OCI-LY3 (cell line): ENCODE measurements around the gene STK32B.

Experiments used
- EZH2phosphoT487 ChIP-seq: fragments of 200-600 bp; shearing (Covaris generic); IDR thresholded peaks from 2 replicates; pipeline ENCODE4 v1.6.1; 2018; ENCODE audit warnings: antibody characterized with exemption, mixed run types, low read depth
- TF ChIP-seq, protein P1 (sequence below): fragments of 200-600, 300-600 bp; sonication (generic); IDR thresholded peaks from 2 replicates; pipeline ENCODE4 v1.5.1; 2014; ENCODE audit warnings: antibody characterized with exemption, low read length, low read depth

DNA sequence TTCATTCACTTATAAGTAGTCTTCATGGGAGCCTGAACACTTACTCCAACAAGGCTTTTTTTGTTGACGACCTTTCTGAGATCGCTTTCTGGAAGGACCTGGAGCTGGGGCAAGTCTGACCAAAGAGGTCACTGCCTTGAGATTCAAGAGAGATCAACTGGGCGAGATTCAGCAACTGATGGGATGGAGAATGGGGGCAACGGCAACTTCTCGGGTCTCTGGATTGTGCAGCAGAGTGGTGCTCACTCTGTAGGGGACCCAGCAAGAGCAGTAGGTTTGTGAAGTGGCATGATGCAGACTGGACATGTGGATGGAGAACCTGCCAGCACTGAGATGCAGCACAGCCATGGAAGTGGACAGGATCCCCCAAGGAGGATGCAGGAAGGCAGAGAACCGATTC is 369.0 kb downstream of the STK32B start:
- TF ChIP-seq, protein P1, sequence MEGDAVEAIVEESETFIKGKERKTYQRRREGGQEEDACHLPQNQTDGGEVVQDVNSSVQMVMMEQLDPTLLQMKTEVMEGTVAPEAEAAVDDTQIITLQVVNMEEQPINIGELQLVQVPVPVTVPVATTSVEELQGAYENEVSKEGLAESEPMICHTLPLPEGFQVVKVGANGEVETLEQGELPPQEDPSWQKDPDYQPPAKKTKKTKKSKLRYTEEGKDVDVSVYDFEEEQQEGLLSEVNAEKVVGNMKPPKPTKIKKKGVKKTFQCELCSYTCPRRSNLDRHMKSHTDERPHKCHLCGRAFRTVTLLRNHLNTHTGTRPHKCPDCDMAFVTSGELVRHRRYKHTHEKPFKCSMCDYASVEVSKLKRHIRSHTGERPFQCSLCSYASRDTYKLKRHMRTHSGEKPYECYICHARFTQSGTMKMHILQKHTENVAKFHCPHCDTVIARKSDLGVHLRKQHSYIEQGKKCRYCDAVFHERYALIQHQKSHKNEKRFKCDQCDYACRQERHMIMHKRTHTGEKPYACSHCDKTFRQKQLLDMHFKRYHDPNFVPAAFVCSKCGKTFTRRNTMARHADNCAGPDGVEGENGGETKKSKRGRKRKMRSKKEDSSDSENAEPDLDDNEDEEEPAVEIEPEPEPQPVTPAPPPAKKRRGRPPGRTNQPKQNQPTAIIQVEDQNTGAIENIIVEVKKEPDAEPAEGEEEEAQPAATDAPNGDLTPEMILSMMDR, result no peak
- TF ChIP-seq EZH2phosphoT487, result no peak
